DND-41 (cell line): Measurements from ENCODE around the gene TP53RK.

Experiments
- ATAC-seq: fragments of 200-7000 bp; cut with Tn5 transposase; 3 replicates; pipeline ENCODE4 v1.9.1; 2021; ENCODE audit warnings: low read depth; ENCODE audit not compliant: insufficient read depth
- DNase-seq: peaks from one replicate; pipeline ENCODE4 v3.0.0-alpha.2; 2020
- H2AFZ ChIP-seq: 2 replicates; pipeline ENCODE4 v1.6.0; 2012; ENCODE audit warnings: low read depth, low read length
- H3K27ac ChIP-seq: 2 replicates; pipeline ENCODE4 v1.5.1; 2012; ENCODE audit warnings: low read length, inconsistent platforms
- H3K27me3 ChIP-seq: fragments of 200-600 bp; sonication (generic); 2 replicates; pipeline ENCODE4 v1.6.0; 2012; ENCODE audit warnings: low read length, mild to moderate bottlenecking, inconsistent platforms; ENCODE audit not compliant: insufficient read depth, poor library complexity
- H3K36me3 ChIP-seq: 2 replicates; pipeline ENCODE4 v1.5.1; 2012; ENCODE audit warnings: low read length, inconsistent platforms; ENCODE audit not compliant: insufficient read depth
- H3K4me1 ChIP-seq: 2 replicates; pipeline ENCODE4 v1.5.1; 2012; ENCODE audit warnings: mild to moderate bottlenecking, low read length; ENCODE audit not compliant: insufficient read depth
- H3K4me2 ChIP-seq: 2 replicates; pipeline ENCODE4 v1.6.0; 2012; ENCODE audit warnings: mild to moderate bottlenecking, moderate library complexity, low read length, inconsistent platforms; ENCODE audit not compliant: insufficient read depth
- H3K4me3 ChIP-seq, 2 experiments: fragments of 200-600 bp in 1 of 2; shearing (Covaris generic) in 1 of 2; 2 replicates each; pipeline ENCODE4 v1.5.1; 2012 to 2016; ENCODE audit warnings: inconsistent platforms in 2 of 2, low read length in 2 of 2, mild to moderate bottlenecking in 2 of 2, low read depth in 1 of 2, moderate library complexity in 1 of 2
- H3K79me2 ChIP-seq: 2 replicates; pipeline ENCODE4 v1.6.0; 2012; ENCODE audit warnings: low read length, inconsistent platforms; ENCODE audit not compliant: insufficient read depth
- H3K9ac ChIP-seq: 2 replicates; pipeline ENCODE4 v1.6.0; 2012; ENCODE audit warnings: low read depth, mild to moderate bottlenecking, inconsistent platforms, low read length, moderate library complexity
- H3K9me3 ChIP-seq: 2 replicates; pipeline ENCODE4 v1.5.1; 2012; ENCODE audit warnings: low read length, moderate library complexity, mild to moderate bottlenecking, inconsistent platforms; ENCODE audit not compliant: insufficient read depth, severe bottlenecking
- H4K20me1 ChIP-seq: 2 replicates; pipeline ENCODE4 v1.6.0; 2012; ENCODE audit warnings: low read length; ENCODE audit not compliant: insufficient read depth
- EZH2 ChIP-seq: IDR thresholded peaks from 3 replicates; pipeline ENCODE4 v1.6.1; 2012; ENCODE audit warnings: borderline replicate concordance, low read depth, mild to moderate bottlenecking, moderate library complexity, low read length, inconsistent platforms; ENCODE audit not compliant: severe bottlenecking
- TF ChIP-seq, protein P1 (sequence below): IDR thresholded peaks from 2 replicates; pipeline ENCODE4 v1.5.1; 2012; ENCODE audit warnings: borderline replicate concordance, low read length, moderate library complexity, mild to moderate bottlenecking; ENCODE audit not compliant: poor library complexity, severe bottlenecking; ENCODE audit errors: extremely low read depth

The TP53RK gene

GRCh38 chr20:46717818-46718541 lies 28.7 kb upstream of the TP53RK start:
- no peak overlapping the region for H3K27ac ChIP-seq
- no peak overlapping the region for H3K9ac ChIP-seq
- H3K9me3 ChIP-seq = no peaks in the 10 kb centered on the region
- no peak for ATAC-seq
- H3K27me3 ChIP-seq = no peaks in the 10 kb centered on the region
- H2AFZ ChIP-seq = no peak overlapping the region
- no peak for DNase-seq
- H3K79me2 ChIP-seq = no peaks in the 10 kb centered on the region
- H3K4me2 ChIP-seq = no peak overlapping the region
- no peak overlapping the region for H3K4me3 ChIP-seq
- no peaks in the 10 kb centered on the region for H3K4me1 ChIP-seq
- no peaks in the 10 kb centered on the region for H3K36me3 ChIP-seq
- H4K20me1 ChIP-seq = no peaks in the 10 kb centered on the region
- TF ChIP-seq EZH2 = no peak
- TF ChIP-seq, protein P1, sequence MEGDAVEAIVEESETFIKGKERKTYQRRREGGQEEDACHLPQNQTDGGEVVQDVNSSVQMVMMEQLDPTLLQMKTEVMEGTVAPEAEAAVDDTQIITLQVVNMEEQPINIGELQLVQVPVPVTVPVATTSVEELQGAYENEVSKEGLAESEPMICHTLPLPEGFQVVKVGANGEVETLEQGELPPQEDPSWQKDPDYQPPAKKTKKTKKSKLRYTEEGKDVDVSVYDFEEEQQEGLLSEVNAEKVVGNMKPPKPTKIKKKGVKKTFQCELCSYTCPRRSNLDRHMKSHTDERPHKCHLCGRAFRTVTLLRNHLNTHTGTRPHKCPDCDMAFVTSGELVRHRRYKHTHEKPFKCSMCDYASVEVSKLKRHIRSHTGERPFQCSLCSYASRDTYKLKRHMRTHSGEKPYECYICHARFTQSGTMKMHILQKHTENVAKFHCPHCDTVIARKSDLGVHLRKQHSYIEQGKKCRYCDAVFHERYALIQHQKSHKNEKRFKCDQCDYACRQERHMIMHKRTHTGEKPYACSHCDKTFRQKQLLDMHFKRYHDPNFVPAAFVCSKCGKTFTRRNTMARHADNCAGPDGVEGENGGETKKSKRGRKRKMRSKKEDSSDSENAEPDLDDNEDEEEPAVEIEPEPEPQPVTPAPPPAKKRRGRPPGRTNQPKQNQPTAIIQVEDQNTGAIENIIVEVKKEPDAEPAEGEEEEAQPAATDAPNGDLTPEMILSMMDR = no peak

- TF ChIP-seq, protein P1 = no peak
- TF ChIP-seq EZH2 = no peak
- H3K4me1 ChIP-seq = no peaks in the 10 kb centered on the region
- DNase-seq = no peak
- no peak overlapping the region for H3K4me2 ChIP-seq
- H3K79me2 ChIP-seq = no peaks in the 10 kb centered on the region
- H3K9ac ChIP-seq = no peak overlapping the region
- H3K27me3 ChIP-seq = no peaks in the 10 kb centered on the region
- H4K20me1 ChIP-seq = no peaks in the 10 kb centered on the region
- H3K36me3 ChIP-seq = no peaks in the 10 kb centered on the region
- H3K4me3 ChIP-seq = no peak overlapping the region
- no peaks in the 10 kb centered on the region for H3K9me3 ChIP-seq
- no peak overlapping the region for H2AFZ ChIP-seq
- ATAC-seq = no peak
- H3K27ac ChIP-seq = no peak overlapping the region
These were observed 26.1 kb upstream of the TP53RK start for GRCh38 chr20:46715292-46715756.

GRCh38 chr20:46713957-46714834 lies 25.0 kb upstream of the TP53RK start:
- no peak for TF ChIP-seq EZH2
- TF ChIP-seq, protein P1 = no peak
- no peak overlapping the region for H3K27ac ChIP-seq
- no peaks in the 10 kb centered on the region for H3K36me3 ChIP-seq
- no peaks in the 10 kb centered on the region for H3K4me1 ChIP-seq
- DNase-seq (no peak), ATAC-seq (no peak)
- no peaks in the 10 kb centered on the region for H3K27me3 ChIP-seq
- H2AFZ ChIP-seq = no peak overlapping the region
- H3K4me2 ChIP-seq = no peak overlapping the region
- H3K9ac ChIP-seq = no peak overlapping the region
- no peaks in the 10 kb centered on the region for H3K9me3 ChIP-seq
- no peaks in the 10 kb centered on the region for H4K20me1 ChIP-seq
- H3K4me3 ChIP-seq = no peak overlapping the region
- H3K79me2 ChIP-seq = no peaks in the 10 kb centered on the region
